Measurements from ENCODE around the gene CST9.

GRCh38 chr20:23574977-23575376 is 30.7 kb downstream of the CST9 start:
- TF ChIP-seq EZH2 (IDR thresholded peaks at IDR 0.05; ENCODE audit: borderline replicate concordance, low read depth, low read length, severe bottlenecking) (no peak), CTCF (IDR thresholded peaks at IDR 0.05; ENCODE audit: borderline replicate concordance, extremely low read depth, low read length, poor library complexity, severe bottlenecking) (no peak)

Data from DND-41 (cell line).